ENCODE measurements around the gene SPTBN4.
"Not testable (repeated sequence)": the region's sequence is repeated elsewhere in the genome, so short reads cannot be mapped to it uniquely, and the experiment has no call there.

SPTBN4 gene

DNA sequence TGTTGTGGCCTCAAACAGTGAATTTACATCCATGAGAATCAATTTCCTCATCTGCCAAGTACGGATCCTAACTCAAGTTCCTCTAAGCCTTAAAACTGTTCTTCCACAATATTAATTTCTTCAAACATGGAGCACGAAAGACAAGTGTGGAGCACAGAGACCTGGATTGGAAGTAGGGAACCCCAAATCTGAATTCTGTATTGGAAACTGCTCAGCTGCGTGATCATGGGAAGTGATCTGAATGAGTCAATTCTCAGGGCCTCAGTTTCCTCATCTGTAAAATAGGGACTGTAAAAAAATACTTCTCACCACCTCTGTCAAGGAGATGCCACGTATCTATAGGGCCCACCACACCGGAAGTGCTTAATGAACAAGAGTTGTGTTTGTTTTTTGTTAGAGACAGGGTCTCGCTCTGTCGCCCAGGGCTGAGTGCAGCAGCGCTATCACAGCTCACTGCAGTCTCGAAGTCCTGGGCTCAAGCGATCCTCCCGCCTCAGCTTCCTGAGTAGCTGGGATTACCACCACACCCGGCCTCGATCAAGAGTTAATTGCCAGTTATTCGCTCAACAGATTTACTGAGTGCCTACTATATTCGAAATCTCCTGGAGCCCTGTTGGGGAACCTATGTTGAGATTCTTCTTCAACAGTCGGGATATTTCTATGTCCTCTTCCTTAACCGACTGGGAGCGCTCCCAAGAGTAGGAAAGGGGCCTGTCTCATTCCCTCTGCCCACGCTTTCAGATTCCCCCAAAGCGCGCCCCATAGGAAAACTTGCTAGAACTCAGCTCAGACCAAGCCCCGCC lies 24.3 kb upstream of the SPTBN4 start:
- DNase-seq: no peak

DNA sequence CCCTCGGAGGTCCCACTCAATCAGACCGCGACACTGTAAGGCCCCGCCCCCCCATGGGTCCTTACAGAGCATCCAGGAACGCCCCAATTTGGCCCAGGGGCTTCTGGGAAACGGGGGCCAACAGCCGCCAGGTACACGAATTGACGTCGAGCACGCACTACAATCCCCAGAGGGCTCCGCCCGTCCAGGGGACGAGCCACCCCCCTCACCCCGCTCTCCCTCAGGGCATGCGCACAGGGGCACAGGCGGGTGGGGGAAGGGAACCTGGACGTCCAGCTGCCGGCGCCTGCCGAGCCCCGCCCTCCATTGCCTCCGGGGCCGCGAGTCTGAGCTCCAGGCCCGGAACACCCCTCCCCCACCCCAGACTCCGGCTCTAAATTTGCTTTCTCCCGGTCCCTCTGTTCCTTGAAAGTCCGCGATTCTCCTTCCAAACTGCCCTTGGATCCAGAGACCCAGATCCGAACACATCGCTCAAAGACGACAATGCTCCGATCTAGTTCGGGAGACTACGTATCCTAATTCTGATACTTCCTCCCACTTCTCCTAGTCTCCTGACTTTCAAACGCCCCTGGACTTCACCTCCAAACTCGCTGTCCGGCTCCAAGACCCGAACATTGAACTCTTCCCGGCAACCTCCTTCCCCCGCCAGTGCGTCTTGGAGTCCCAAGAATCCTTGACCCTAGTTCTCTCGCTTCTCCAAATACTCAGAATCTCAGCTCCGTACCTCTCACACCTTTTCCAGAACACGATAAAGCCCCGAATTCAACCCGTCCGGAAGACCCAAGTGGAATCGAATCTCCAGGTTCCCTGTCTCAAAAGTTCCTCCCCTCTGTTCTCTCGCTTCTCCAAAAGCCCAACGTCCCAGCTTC lies 23.4 kb upstream of the SPTBN4 start:
- DNase-seq: peak; percentile 100

DNA sequence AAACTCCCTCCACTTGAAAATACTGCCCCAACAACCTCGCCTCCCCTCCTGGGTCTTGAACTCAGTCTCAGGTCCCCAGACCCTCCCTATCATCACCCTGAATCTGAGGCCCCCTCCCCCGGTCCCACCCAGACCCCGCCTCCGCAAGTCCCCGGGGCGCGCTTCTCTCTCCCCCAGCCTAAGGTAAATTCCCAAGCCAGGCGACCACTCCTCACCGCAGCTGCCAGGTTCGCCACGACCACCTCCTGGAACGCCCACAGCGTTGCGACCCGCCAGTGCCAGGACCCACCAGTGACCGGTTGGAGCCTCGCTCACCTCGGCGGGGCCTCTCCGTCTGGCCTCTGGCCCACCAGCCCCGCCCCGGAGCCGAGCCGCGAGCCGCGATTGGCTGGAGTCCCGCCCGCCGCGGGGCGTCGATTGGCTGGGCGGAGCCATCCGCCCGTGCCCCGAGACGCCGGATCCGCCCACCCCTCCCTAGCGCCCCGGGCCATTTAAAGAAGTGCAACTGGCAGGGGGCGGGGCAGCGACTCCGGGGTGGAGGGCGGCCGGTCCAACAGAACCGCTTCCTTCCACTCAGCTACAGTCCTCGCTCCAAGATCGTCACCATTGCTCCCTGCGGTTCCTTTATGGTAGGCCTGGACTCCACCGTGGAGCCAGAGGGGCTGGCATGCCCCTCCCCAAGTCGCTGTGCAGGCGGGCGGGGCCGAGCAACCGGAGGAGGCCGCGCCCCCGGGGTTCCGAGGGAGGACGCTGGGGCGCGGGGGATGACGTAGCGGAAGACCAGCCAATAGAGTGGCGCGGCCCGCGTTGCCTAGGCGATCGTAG lies 22.6 kb upstream of the SPTBN4 start, which contains the start of gene SERTAD3:
SERTAD3 (minus strand) TSS at position 336 of the 825 bp plus-strand sequence. CDS start 2,255 bp downstream, outside the sequence.
- peak; percentile 96 for DNase-seq

DNA sequence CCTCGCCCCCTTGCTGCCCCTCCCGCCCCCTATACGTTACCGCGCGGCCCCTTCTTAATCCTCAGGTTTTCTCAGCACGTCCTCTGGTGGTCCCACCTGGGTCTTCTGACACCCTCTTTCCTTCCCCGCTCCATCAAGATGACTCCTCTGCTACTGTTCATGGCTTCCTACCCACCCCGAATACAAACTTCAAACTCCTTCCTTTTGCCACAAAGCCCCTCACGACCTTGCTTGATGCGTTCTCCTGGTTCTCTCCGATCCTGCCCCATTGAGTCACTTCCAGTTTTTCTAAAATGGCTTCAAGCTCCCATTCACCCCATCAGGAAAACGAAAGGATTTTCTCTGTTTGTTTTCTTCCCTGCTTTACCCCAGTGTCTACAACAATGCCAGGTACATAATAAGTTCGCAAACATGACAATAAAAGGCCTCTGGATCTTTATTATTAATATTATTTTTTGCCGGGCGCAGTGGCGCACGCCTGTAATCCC lies 21.9 kb upstream of the SPTBN4 start:
- DNase-seq: no peak

DNA sequence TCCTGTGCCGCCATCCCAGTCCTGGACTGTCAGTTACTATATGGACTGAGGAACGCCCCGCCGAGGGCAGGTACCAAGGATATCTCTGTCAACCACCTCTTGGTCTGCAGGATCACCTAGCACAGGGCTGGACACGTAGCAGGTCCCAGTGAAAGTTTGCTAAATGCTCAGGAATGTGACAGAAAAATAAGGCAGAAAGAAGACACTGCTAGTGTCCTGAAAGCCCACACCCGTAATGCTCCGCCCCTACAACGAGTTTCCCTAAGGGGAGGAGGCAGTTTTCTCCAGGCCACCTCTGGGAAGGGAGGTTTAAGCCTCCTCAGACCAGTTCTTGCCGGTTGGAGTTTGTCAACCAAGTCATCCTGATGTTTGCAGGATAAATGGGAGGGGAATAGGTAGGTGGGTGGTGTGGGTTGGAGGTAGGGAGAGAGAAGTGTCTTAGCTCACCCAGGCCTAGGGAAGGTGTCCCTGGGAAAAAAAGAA lies 21.0 kb upstream of the SPTBN4 start:
- no peak for DNase-seq

DNA sequence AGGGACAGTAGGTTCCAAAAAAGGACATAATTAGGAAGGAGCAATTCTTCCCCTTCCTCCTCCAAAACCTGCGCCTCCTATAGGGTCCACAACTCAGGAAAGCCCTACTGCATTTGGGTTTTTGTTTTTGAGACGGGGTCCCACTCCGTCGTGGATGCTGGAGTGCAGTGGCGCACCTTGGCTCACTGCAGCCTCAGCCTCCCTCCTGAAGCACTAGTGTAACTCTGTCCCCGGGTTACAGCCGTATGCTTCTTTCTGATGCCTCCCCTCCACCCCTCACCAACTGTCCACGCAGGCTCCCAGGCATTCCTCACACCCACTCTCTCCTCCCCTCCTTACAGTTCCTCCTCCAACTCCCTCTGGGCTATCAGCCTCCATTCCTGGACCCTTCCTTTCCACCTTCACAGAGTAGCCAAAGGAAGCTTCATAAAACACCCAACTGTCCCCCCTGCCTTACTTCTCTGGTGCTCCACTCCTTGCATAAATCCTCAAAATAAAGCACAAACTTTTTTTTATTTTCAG lies 20.5 kb upstream of the SPTBN4 start:
- DNase-seq: no peak

DNA sequence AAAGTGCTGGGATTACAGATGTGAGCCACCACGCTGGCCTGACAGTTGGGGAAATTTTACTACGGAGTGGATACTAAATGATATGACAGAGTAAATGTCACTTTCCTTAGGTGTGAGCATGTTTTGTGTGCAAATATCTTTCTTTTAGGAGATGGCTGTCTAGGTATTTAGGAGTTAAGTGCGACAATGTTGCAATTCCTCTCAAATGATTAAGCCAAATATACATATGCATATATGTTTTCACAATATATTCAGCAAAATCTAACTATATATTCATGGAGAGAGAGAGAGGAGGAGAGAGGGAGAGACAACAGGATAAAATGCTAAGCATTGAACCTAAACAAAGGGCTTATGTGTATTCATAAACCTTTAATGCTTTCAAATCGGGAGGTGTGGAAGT lies 17.3 kb upstream of the SPTBN4 start:
- DNase-seq: no peak

DNA sequence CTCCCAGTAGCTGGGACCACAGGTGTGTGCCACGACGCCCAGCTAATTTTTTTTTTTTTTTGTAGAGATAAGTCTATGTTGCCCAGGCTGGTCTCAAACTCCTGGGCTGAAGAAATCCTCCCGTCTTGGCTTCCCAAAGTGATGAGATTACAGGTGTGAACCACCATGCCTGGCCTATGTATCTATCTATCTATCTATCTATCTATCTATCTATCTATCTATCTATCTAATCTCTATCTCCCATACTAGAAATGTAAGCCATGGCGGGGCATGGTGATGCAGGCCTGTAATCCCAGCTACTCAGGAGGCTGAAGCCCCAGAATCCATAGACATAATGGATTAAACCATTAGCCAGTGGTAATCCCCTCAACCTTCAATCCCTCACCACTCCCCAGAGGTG lies 16.1 kb upstream of the SPTBN4 start:
- DNase-seq: no peak

DNA sequence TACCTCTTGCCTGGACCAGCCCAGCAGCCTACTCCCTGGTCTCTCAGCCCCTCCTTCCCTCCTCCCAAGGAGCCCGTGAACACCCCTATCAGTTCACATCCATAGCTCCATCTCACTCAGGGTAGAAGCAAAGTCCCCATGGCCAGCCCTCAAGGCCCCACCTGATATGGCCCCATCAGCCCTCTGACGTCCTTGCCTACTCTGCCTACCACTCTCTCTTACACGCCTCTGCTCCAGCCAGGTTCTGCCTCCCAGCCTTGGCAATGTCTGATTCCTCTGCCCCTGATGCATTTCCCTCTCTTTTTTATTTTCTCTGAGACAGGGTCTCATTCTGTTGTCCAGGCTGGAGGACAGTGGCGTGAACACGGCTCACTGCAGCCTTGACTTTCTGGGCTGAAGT lies 14.8 kb upstream of the SPTBN4 start:
- DNase-seq: no peak

DNA sequence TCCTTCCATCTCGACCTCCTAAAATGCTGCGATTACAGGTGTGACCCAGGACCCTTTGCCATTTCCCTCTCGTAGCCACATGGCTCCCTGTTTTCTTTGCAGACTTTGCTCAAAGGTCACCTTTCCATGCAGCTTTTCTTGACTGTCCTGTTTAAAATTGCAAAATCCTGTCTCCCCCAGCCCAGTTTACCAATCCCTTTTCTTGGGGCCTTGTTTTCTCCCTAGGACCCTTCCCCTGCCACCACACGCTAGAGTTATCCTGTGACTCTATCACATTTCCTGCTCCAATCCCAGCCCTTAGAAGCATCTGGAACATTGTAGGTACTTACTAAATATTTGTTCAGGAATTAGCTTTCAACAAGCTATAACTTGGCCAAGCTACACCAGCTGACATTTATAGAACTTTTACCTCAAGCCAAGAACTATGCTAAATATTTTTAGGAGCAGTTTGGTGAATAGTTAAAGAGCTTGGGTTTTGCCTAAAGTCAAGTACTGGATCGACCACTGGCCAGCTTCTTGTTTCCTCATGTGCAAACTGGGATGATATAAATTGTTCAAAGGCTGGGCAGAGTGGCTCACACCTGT lies 13.6 kb upstream of the SPTBN4 start:
- DNase-seq: no peak

DNA sequence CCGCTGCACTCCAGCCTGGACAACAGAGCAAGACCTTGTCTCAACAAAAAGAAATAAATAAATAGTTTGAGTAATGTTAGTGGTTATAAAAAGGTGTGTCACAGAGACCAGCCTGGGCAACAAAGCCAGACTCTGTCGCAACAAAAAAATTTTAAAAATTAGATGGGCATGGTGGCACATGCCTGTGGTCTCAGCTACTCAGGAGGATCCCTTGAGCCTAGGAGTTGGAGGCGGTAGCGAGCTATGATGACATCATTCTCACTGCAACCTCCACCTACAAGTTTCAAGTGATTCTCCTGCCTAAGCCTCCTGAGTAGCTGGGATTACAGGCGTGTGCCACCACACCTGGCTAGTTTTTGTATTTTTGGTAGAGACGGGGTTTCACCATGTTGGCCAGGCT lies 12.9 kb upstream of the SPTBN4 start:
- not testable (repeated sequence) for DNase-seq

DNA sequence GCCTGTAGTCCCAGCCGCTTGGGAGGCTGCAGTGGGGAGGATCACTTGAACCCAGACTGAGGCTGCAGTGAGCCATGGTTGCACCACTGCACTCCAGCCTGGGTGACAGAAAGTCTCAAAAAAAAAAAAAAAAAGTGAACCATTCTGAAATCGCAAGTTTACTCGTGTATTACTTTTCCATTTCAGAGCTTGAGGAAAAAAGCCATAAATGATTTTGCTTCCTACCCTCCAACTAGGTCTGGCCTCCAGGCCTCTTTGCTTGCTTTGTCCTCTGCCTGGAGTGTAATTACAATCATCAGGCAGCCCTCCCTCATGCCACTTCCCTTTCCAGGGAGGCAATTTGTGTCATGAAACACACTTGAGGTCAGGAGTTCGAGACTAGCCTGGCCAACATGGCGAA lies 9.8 kb upstream of the SPTBN4 start:
- no peak for DNase-seq

DNA sequence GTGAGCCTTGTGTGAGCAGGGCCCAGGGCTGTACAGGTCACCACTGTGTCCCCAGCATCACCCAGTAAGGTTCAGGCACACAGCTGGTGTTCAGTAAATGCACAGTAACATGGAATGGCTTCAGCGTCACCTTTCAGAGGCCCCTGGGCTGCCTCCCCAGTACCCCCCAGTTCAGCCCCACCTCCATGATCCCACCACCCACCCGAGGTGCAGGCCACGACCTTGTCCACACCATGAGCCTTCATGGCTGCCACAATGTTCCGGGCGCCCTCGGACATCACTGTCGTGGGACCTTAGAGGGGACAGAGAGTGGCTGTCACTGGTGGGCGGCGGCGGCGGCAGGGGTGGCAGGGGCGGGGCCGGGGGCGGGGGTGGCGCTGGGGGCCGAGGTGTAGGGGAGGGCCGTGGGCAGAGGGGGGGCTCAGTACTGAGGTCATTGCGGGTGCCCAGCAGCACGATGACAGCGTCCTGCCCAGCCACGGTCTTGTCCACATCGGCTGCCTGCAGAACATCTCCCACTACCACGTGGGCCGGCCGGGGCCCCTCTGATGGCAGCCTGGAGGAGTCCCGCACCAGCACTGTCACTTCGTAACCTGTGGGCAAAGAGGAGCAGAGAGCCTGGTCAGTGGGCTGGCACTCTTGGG lies 8.7 kb upstream of the SPTBN4 start:
- no peak for DNase-seq

DNA sequence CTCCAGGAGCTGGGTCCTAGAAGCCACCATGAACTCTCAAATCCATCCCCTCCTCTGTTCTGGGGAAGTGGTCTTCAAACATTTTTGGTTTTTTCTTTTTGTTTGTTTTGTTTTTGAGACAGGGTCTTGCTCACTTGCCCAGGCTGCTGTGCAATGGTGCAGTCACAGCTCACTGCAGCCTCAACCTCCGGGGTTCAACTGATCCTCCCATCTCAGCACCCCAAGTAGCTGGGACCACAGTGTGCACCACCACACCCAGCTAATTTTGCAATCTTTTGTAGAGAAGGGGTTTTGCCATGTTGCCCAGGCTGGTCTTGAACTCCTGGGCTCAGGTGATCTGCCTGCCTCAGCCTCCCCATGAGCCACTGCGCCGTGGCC lies 8.2 kb upstream of the SPTBN4 start:
- no peak for DNase-seq

DNA sequence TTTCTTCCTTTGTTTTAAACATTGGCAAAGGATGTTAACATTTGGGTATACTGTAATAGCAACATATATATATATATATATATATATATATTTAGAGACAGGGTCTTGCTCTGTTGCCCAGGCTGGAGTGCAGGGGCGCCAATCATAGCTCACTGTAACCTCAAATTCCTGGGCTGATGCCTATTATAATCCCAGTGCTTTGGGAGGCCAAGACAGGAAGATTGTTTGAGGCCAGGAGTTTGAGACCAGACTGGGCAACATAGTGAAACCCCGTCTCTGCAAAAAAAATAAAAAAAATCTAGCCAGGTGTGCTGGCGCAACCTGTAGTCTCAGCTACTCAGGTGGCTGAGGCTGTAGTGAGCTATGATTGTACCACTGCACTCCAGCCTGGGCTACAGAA lies 6.6 kb upstream of the SPTBN4 start:
- no peak for DNase-seq

DNA sequence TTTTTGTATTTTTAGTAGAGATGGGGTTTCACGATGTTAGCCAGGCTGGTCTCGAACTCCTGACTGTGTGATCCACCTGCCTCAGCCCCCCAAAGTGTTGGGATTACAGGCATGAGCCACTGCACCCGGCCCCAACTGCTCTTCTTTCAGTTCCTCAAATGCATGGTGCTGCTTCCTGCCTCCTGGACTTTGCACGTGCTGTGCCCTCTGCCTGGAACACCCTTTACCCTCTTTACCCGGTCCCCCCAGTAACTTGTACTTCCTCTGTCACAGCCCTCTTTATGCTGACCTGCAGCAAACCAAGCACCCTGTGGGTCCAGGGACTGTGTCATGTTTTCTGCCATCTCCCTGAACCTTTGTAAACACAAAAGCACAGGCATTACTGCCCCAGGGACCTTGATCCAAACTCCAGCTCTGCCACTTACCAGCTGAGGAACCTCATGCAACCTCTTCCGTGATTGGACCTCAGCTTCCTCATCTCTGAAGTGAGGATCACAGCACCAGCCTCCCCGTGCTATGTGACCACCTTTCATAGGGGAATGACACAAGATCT lies 5.1 kb upstream of the SPTBN4 start:
- no peak for DNase-seq

DNA sequence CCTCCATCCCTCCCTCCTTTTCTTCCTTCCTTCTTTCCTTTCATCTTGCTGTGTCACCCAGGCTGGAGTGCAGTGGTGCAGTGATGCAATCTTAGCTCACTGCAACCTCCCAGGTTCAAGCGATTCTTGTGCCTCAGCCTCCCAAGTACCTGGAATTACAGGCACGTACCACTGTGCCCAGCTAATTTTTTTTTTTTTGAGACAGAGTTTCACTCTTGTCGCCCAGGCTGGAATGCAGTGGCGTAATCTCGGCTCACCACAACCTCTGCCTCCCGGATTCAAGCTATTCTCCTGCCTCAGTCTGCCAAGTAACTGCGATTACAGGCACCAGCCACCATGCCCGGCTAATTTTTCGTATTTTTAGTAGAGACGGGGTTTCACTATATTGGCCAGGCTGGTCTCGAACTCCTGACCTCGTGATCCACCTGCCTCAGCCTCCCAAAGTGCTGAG lies 3.2 kb upstream of the SPTBN4 start:
- DNase-seq: not testable (repeated sequence)

DNA sequence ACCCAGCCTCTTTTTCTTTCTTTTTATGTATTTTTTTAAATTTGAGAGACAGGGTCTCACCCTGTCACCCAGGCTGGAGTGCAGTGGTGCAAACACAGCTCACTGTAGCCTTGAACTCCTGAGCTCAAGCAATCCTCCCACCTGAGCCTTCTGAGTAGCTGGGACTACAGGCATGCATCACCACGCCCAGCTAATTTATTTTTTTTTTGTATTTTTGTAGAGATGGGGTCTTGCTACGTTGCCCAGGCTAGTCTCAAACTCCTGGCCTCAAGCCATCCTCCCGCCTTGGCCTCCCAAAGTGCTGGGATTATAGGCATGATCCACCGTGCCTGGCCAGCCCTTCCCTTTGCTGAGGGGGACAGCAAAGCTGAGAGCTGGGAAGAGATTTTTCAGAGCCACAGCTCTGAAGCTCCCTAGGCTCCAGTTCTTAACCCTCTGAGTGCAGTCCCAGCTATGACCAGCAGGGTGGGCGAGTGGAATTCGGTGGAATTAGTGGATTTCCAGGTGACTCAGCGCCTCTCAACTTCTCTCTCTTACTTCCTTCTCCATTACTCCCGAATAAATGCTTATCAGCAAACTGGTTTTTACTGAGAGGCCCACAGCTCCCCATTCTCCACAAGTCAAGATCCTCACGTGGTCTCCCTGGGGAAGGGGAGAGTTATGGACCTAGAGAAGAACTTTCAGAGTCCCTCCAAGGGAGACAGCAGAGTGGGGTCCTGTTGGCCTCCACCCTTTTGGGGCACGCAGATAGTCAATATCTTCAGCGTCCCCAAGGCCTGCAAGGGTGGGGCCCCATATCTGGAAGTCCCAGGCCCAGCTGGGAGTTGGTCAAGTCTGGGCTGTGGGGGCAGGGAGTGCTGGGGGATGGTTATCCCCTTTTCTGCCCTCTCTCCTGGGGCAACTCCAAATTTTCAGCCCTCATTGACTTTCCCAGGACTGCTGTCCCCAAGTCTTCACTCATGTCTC lies 2.5 kb upstream of the SPTBN4 start:
- peak; percentile 76 for DNase-seq

DNA sequence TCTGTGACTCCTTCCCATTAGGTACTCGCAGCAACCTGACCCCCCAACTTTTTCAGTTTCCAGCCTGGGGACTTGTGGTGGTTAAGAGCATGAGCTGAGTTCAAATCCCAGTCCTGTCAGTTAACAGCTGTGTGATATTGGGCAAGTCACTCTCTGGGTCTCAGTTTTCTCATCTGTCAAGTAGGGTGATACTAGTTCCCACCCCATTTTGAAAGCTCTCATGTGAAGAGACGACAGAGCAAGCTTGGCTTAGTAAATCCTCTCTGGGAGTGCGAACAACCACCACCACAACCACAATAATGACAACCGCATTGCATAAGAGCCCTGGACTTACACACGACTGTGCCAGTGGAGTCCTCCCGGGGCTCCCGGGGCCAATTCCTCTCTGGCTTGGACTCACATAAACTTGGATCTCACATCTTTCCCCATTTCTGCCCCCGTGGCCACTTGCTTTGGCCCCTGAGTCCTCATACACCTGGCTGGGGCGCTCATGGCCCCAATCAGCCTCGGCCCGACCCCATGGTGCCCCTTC lies 1.7 kb upstream of the SPTBN4 start:
- peak; percentile 53 for DNase-seq

Data from CD4-positive, alpha-beta T cell treated with Interleukin-21 for 1 hour (primary cell).